HepG2 (cell line): ENCODE data around the gene SQSTM1. TPM values are rescaled to one million over a fixed set of nuclear protein-coding genes. Genes with fewer than 3 reads are reported as not detected.
A peak's percentile ranks its signal among the peaks of the same experiment; 100 is the strongest.

Source experiments
- ATF1 ChIP-seq: IDR thresholded peaks from 2 replicates; pipeline ENCODE4 v1.6.1; 2016; ENCODE audit warnings: mild to moderate bottlenecking, control low read depth
- ATF3 ChIP-seq: sonication (generic); formaldehyde crosslinking; IDR thresholded peaks from 2 replicates; pipeline ENCODE4 v1.4.0; 2020; ENCODE audit warnings: missing genetic modification reagents
- CENPT ChIP-seq: sonication (generic); formaldehyde crosslinking; IDR thresholded peaks from 2 replicates; pipeline ENCODE4 v1.8.0; 2022; ENCODE audit warnings: low read depth, mild to moderate bottlenecking, moderate library complexity, missing genetic modification reagents
- DR1 ChIP-seq: sonication (generic); formaldehyde crosslinking; IDR thresholded peaks from 2 replicates; pipeline ENCODE4 v1.8.0; 2021; ENCODE audit warnings: mild to moderate bottlenecking, missing genetic modification reagents, inconsistent platforms
- GABPA ChIP-seq, 2 experiments: IDR thresholded peaks; 2 replicates each; pipeline ENCODE4 v1.6.1; 2011 to 2016; ENCODE audit warnings: low read depth in 2 of 2, low read length in 1 of 2, missing biosample characterization in 1 of 2, missing genetic modification characterization in 1 of 2
- IRF1 ChIP-seq: sonication (generic); formaldehyde crosslinking; IDR thresholded peaks from 2 replicates; pipeline ENCODE4 v1.4.0; 2020; ENCODE audit warnings: low read depth, mild to moderate bottlenecking, missing genetic modification reagents
- ISX ChIP-seq: sonication (generic); formaldehyde crosslinking; conservative IDR thresholded peaks from 2 replicates; pipeline ENCODE4 v1.5.0; 2020; ENCODE audit warnings: missing genetic modification reagents
- MAFK ChIP-seq, 2 experiments: IDR thresholded peaks in 1 of 2; conservative IDR thresholded peaks in 1 of 2; 2 replicates each; pipeline ENCODE4 v1.6.1; 2011; ENCODE audit warnings: improper control_type of control experiment in 2 of 2, low read length in 2 of 2
- NR2C2 ChIP-seq: sonication (generic); formaldehyde crosslinking; IDR thresholded peaks from 2 replicates; pipeline ENCODE4 v1.4.0; 2020; ENCODE audit warnings: missing genetic modification reagents, mild to moderate bottlenecking, moderate library complexity, borderline replicate concordance
- PAXIP1 ChIP-seq: sonication (generic); formaldehyde crosslinking; conservative IDR thresholded peaks from 2 replicates; pipeline ENCODE4 v1.4.0; 2020; ENCODE audit warnings: mild to moderate bottlenecking, missing genetic modification reagents, moderate library complexity
- RARG ChIP-seq: sonication (generic); formaldehyde crosslinking; IDR thresholded peaks from 2 replicates; pipeline ENCODE4 v1.4.0; 2020; ENCODE audit warnings: low read depth, mild to moderate bottlenecking, missing genetic modification reagents
- SPEN ChIP-seq: sonication (generic); formaldehyde crosslinking; IDR thresholded peaks from 2 replicates; pipeline ENCODE4 v1.5.1; 2020; ENCODE audit warnings: low read depth, mild to moderate bottlenecking, missing genetic modification reagents
- TARDBP ChIP-seq: sonication (generic); formaldehyde crosslinking; IDR thresholded peaks from 2 replicates; pipeline ENCODE4 v1.8.0; 2022; ENCODE audit warnings: mild to moderate bottlenecking, missing genetic modification reagents
- TCF7 ChIP-seq: sonication (generic); IDR thresholded peaks from 2 replicates; pipeline ENCODE4 v1.6.1; 2016; ENCODE audit warnings: antibody characterized with exemption, low read depth
- THRA ChIP-seq: sonication (generic); formaldehyde crosslinking; IDR thresholded peaks from 2 replicates; pipeline ENCODE4 v1.4.0; 2020; ENCODE audit warnings: missing genetic modification reagents, borderline replicate concordance
- ZBTB46 ChIP-seq: sonication (generic); formaldehyde crosslinking; IDR thresholded peaks from 2 replicates; pipeline ENCODE4 v1.4.0; 2020; ENCODE audit warnings: mild to moderate bottlenecking, missing genetic modification reagents, borderline replicate concordance
- ZFP1 ChIP-seq: IDR thresholded peaks from 2 replicates; pipeline ENCODE4 v1.6.1; 2016
- ZMAT5 ChIP-seq: sonication (generic); formaldehyde crosslinking; IDR thresholded peaks from 2 replicates; pipeline ENCODE4 v1.5.0; 2020; ENCODE audit warnings: mild to moderate bottlenecking, low read depth, missing genetic modification reagents, borderline replicate concordance
- ZMYM3 ChIP-seq: sonication (generic); formaldehyde crosslinking; IDR thresholded peaks from 2 replicates; pipeline ENCODE4 v1.5.1; 2020; ENCODE audit warnings: mild to moderate bottlenecking, missing genetic modification reagents
- ZNF136 ChIP-seq: sonication (generic); formaldehyde crosslinking; IDR thresholded peaks from 2 replicates; pipeline ENCODE4 v1.8.1; 2022; ENCODE audit warnings: low read depth, mild to moderate bottlenecking, moderate library complexity, missing genetic modification reagents
- ZNF775 ChIP-seq: sonication (generic); formaldehyde crosslinking; IDR thresholded peaks from 2 replicates; pipeline ENCODE4 v1.4.0; 2020; ENCODE audit warnings: missing genetic modification reagents, mild to moderate bottlenecking, moderate library complexity, borderline replicate concordance
- ZSCAN25 ChIP-seq: sonication (generic); formaldehyde crosslinking; IDR thresholded peaks from 2 replicates; pipeline ENCODE4 v1.8.0; 2022; ENCODE audit warnings: mild to moderate bottlenecking, missing genetic modification reagents
- polyA plus RNA-seq, 8 experiments: library from polyadenylated mRNA; depleted of rRNA in 3 of 8; stranded (reverse) in 7 of 8; unstranded in 1 of 8; fragments of >200 nt; fragmentation: Illumina TruSeq in 4 of 8; extraction: Trizol in 4 of 8; gene quantifications; 2 replicates each; pipeline versions ENCODE4 v1.2.1 to v1.2.3, GENCODE V29; 2011 to 2016; ENCODE audit warnings: low read depth in 4 of 8, missing spikeins in 1 of 8, mixed read lengths in 1 of 8; ENCODE audit not compliant: insufficient read depth in 1 of 8
- total RNA-seq, 5 experiments: library from RNA; depleted of rRNA; stranded (reverse); fragments of >200 nt; fragmentation: Illumina TruSeq; extraction: Trizol; gene quantifications; 2 replicates each; pipeline ENCODE4 v1.2.3, GENCODE V29; 2016; ENCODE audit warnings: low read depth in 1 of 5

The SQSTM1 gene
- total and polyA plus RNA-seq, 2 of the 13 experiments (the other 11 are each of a cell fraction or from before 2014, with no cell fraction given), result 90.9 to 160 TPM

- peak; percentile 96 for TF ChIP-seq RARG (CRISPR knock-in tag)
- TF ChIP-seq TARDBP (CRISPR knock-in tag), result peak; percentile 84
- TF ChIP-seq ATF1 (CRISPR knock-in tag), result no peak
- TF ChIP-seq CENPT (CRISPR knock-in tag), result no peak
- peak; percentile 11; the same call in 1 of the 2 replicates for TF ChIP-seq TCF7
- TF ChIP-seq THRA (CRISPR knock-in tag), result peak; percentile 93
- peak; percentile 90 for TF ChIP-seq SPEN
- 0 out of 2 replicates have a peak, but pooled peaks have one; percentile 86 for TF ChIP-seq ZBTB46 (CRISPR knock-in tag)
- peak; percentile 20; the same call in 1 of the 2 replicates for TF ChIP-seq IRF1 (CRISPR knock-in tag)
- peak; percentile 99 for TF ChIP-seq ATF3 (CRISPR knock-in tag)
- TF ChIP-seq ISX (CRISPR knock-in tag), result no peak
- peak; percentile 89 for TF ChIP-seq PAXIP1 (CRISPR knock-in tag)
- peak; percentile 73 for TF ChIP-seq ZFP1 (CRISPR knock-in tag)
- TF ChIP-seq MAFK (conservative IDR thresholded peaks at IDR 0.05 in 1 of 2, IDR thresholded peaks at IDR 0.05 in 1 of 2; ENCODE audit: low read length in 2 of 2), result peak; percentile 19 to 44; a peak in 1 of 4 replicates
- no peak for TF ChIP-seq ZNF136 (CRISPR knock-in tag)
- no peak for TF ChIP-seq ZMAT5 (CRISPR knock-in tag)
- TF ChIP-seq DR1 (CRISPR knock-in tag), result no peak
- no peak for TF ChIP-seq ZNF775 (CRISPR knock-in tag)
- TF ChIP-seq ZMYM3 (CRISPR knock-in tag), result peak; percentile 76
- TF ChIP-seq NR2C2 (CRISPR knock-in tag), result peak; percentile 97
- no peak for TF ChIP-seq GABPA (IDR thresholded peaks at IDR 0.05; ENCODE audit: low read depth, low read length)
- TF ChIP-seq GABPA (CRISPR knock-in tag; IDR thresholded peaks at IDR 0.05; ENCODE audit: low read depth), result peak; percentile 63; the same call in 1 of the 2 replicates
- TF ChIP-seq ZSCAN25 (CRISPR knock-in tag), result peak; percentile 83
Measured at GRCh38 chr5:179818746-179819295, 1.9 kb upstream of the SQSTM1 start (continued).
